AG10803 (cell line): Measurements from ENCODE around the gene CISD3.

Experiments used
- DNase-seq: peaks from one replicate; pipeline ENCODE4 v3.0.0; 2010; ENCODE audit warnings: low read depth
- H3K4me3 ChIP-seq: 2 replicates; pipeline ENCODE4 v1.5.1; 2011; ENCODE audit warnings: mild to moderate bottlenecking, low read length, control low read depth
- CTCF ChIP-seq: conservative IDR thresholded peaks from 2 replicates; pipeline ENCODE4 v1.5.1; 2011; ENCODE audit warnings: mild to moderate bottlenecking, low read length, control low read depth, inconsistent platforms

Gene CISD3

GRCh38 chr17:38733982-38734973 lies 4.1 kb downstream of the CISD3 start:
- TF ChIP-seq CTCF, result 0 out of 2 replicates have a peak, but pooled peaks have one; percentile 5
- DNase-seq, result no peak
- no peak overlapping the region for H3K4me3 ChIP-seq

GRCh38 chr17:38735161-38735997 lies 5.2 kb downstream of the CISD3 start:
- DNase-seq, result no peak
- H3K4me3 ChIP-seq, result no peak overlapping the region
- peak; percentile 78 for TF ChIP-seq CTCF

GRCh38 chr17:38738007-38738662 lies 8.0 kb downstream of the CISD3 start:
- DNase-seq, result no peak
- no peak for TF ChIP-seq CTCF
- H3K4me3 ChIP-seq, result no peak overlapping the region

GRCh38 chr17:38738686-38739085 lies 8.5 kb downstream of the CISD3 start:
- DNase-seq, result no peak
- no peak for TF ChIP-seq CTCF
- H3K4me3 ChIP-seq, result no peak overlapping the region

GRCh38 chr17:38739305-38739704 lies 9.2 kb downstream of the CISD3 start:
- H3K4me3 ChIP-seq, result no peak overlapping the region
- DNase-seq, result no peak
- no peak for TF ChIP-seq CTCF

GRCh38 chr17:38740044-38740443 lies 9.9 kb downstream of the CISD3 start:
- no peak overlapping the region for H3K4me3 ChIP-seq
- no peak for TF ChIP-seq CTCF
- no peak for DNase-seq
